Duodenal mucosa (tissue), 2 donors: ENCODE measurements around the gene CELF4.
"Not testable (repeated sequence)": the region's sequence is repeated elsewhere in the genome, so short reads cannot be mapped to it uniquely, and the experiment has no call there.

Experiments
- H3K27ac ChIP-seq: one replicate; pipeline ENCODE4 v1.7.0; 2013; ENCODE audit warnings: low read depth, low read length
- H3K27me3 ChIP-seq, 2 donors: one replicate each; pipeline ENCODE4 v1.7.0; 2013; ENCODE audit warnings: low read length in 2 of 2, control low read depth in 1 of 2; ENCODE audit not compliant: insufficient read depth in 2 of 2, control insufficient read depth in 1 of 2
- H3K36me3 ChIP-seq, 2 donors: one replicate each; pipeline ENCODE4 v1.7.0; 2013; ENCODE audit warnings: low read length in 2 of 2, control low read depth in 1 of 2; ENCODE audit not compliant: insufficient read depth in 2 of 2, control insufficient read depth in 1 of 2
- H3K4me1 ChIP-seq, 2 donors: one replicate each; pipeline ENCODE4 v1.7.0; 2013; ENCODE audit warnings: low read length in 2 of 2, control low read depth in 1 of 2; ENCODE audit not compliant: insufficient read depth in 2 of 2, control insufficient read depth in 1 of 2
- H3K4me3 ChIP-seq, 2 donors: one replicate each; pipeline ENCODE4 v1.7.0; 2013; ENCODE audit warnings: low read length in 2 of 2, low read depth in 1 of 2
- H3K9ac ChIP-seq, 2 donors: one replicate each; pipeline ENCODE4 v1.7.0; 2013; ENCODE audit warnings: low read length in 2 of 2, low read depth in 1 of 2
- H3K9me3 ChIP-seq, 2 donors: one replicate each; pipeline ENCODE4 v1.7.0; 2013; ENCODE audit warnings: low read length in 2 of 2, control low read depth in 1 of 2; ENCODE audit not compliant: control insufficient read depth in 1 of 2

CELF4 gene

DNA sequence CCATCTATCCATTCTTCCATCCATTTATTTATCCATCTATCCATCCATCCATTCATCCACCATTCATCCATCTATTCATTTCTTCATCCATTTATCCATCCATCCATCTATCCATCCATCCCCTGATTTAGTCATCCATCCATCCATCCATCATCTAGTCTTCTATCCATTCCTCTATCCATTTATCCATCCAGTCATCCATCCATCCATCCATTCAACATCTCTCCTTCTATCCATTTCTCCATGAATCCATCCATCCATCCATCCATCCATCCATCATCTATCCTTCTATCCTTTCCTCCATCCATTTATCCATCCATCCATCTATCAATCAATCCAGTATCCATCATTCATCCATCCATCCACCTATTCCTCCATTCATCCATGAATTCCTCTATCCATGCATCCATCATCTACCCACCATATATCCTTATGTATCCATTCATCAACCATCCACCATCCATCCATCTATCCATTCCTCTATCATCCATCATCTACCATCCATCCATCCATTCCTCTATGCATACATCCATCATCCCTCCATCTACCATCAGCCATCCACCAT, 185.0 kb downstream of the CELF4 start:
- Histone ChIP-seq H3K4me3 (no peak overlapping the region), H3K4me1 (no peaks in the 10 kb centered on the region), H3K9me3 (no peaks in the 10 kb centered on the region), H3K9ac (no peak overlapping the region), H3K27ac (no peak overlapping the region), H3K27me3 (peaks cover 0 to 9% of the 10 kb centered on the region in 2 donors), H3K36me3 (no peaks in the 10 kb centered on the region)

DNA sequence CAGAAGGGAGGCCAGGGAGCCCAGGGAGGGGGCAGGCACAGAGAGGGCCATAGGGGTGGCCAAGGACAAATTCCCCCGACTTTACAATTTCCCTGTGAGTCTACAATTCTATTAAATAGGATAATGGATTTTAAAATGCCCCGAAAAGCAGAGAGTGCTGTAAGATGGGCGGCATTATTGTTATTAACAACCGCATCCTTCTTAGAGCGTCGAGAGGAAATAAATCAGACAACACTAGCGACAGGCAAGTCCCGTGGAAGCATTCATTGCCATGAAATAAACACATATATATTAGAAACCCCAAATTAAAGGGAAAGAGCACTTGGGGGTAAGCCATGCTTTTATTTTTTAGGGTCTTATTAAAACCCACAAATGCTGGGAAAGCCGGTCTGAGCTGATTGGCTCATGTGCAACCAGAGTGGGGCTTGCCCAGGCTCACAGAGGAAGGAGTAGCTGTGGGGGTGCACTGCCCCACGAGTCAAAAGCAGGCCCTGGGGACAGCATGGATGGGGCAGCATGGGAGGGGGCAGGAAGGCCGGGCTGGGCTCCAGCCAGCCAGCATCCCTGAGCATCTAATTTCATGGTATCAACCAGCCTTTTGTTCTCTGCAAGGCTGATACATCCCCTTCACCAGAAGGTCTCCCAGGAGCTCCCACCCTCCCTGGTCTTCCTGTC, 187.1 kb downstream of the CELF4 start:
- H3K9ac ChIP-seq: no peak overlapping the region
- no peaks in the 10 kb centered on the region for H3K9me3 ChIP-seq
- peaks cover 0 to 8% of the 10 kb centered on the region in 2 donors for H3K27me3 ChIP-seq
- no peaks in the 10 kb centered on the region for H3K36me3 ChIP-seq
- H3K27ac ChIP-seq: no peak overlapping the region
- no peak overlapping the region for H3K4me3 ChIP-seq
- no peaks in the 10 kb centered on the region for H3K4me1 ChIP-seq

DNA sequence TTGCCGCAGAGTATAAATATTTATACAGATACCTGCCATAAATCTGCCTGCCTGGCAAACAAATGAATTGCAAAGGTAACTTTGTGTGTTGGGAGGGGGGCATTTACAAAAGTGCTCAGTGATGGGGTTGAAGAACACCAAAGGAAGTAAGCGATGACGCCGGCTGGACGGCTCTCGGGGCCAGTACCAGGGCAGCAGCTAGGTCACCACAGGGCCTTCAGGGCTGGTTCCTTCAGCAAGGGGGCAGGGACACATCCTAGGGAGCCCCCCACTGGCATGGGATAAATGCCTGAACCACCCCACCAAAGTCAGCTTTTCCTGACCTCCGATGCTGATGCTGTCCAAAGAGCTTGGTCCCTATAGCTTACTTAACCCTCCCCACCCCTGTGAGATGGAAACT, 190.4 kb downstream of the CELF4 start:
- Histone ChIP-seq H3K9me3 (no peaks in the 10 kb centered on the region), H3K4me3 (no peak overlapping the region), H3K4me1 (no peaks in the 10 kb centered on the region), H3K27me3 (peaks cover 0 to 8% of the 10 kb centered on the region in 2 donors), H3K9ac (no peak overlapping the region), H3K27ac (no peak overlapping the region), H3K36me3 (no peaks in the 10 kb centered on the region)

DNA sequence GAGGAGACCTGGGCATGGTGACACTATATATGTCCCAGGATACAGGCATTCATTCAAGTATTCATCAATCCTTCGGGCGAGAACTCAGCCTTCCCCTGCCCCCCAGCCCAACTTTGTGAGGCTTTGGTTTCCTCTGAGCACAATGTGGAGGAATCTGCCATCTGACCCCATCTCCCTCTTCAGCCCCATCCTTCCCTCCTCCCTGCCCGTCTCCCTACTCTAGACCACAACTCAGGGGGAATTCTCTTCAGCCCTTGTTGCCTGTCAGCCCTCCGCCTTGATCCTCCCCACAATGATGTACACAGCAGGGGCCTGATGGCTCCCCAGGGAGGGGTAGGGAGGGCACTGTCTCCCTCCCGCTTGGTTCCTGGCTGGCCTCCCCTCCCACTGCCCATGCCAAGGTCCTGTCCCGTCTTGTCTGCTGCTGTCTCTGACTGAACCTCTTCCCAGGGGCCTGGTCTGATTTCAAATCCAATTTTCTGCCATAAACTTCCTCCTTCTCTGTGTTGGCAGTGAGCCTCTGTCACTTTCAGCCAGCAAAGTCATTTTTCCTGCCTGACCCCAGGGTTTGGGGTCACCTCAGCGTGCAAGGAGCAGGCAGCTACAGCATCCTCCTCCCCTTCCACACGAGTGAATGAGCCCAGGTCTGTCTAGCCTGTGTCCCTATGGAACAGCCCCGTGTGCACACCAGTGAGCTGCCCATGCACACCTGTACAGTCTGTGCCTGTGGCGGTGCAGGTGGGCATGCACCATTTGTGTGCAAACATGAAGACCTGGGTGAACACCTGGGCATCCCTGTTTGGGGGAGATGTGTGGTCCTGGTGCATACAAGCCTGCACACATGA, 197.3 kb downstream of the CELF4 start:
- H3K9ac ChIP-seq: no peak overlapping the region
- no peaks in the 10 kb centered on the region for H3K4me1 ChIP-seq
- H3K4me3 ChIP-seq: no peak overlapping the region
- peaks cover 0 to 7% of the 10 kb centered on the region in 2 donors for H3K27me3 ChIP-seq
- no peaks in the 10 kb centered on the region for H3K36me3 ChIP-seq
- H3K9me3 ChIP-seq: no peaks in the 10 kb centered on the region
- no peak overlapping the region for H3K27ac ChIP-seq

DNA sequence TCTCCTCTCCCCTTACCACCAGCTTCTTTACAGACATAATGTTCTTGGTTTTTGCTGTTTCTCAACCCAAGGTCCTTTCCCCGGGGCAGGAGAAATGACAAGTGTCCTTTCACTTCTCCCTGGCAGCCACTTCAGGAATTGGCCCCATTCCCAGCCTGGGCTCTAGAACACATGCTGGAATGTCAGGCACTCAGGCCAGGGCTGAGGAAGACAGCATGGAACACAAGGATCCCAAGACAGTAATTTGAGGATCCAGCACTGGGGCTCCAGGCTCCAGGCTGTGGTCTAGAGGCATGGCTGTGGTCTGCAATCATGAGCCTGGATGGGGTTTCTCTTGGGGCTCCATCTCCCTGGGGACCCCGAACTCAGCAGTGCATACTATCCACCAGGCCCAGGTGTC, 201.4 kb downstream of the CELF4 start:
- no peak overlapping the region for H3K27ac ChIP-seq
- peaks cover 8 to 17% of the 10 kb centered on the region in 2 donors for H3K27me3 ChIP-seq

DNA sequence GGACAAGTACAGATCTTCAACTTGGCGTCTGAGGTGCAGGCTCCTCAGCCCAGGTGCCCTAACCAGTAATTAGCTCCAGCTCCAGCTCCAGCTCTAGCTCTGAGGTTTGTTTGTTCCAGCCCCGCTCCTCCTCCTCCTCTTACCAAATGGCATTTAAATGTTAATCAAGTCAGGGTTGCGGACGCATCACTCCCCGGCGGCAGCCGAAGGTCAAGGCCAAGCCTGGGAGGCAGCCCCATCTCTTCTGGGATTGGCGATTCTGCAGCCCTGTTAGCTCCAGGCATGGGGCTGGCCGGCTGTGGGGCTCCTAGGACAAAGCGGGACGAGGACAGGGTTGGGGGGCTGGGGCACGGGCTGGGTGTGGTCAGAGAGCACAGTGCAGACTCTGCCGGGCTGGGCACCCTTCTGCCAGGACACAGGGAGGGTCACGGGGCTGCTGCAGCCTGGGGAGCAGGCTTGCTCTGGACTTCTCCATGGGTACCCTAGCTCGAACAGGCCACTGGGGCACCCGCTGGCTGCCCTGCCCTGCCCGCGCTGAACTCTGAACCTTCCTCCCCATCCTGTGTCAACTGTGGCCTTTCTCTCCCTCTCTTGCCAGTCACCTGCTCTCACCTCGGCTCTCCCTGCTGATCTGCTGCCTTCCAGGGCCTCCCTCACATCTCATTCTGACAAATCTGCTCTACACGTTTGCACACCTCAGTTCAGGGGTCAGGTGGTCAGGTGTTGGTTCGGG, 203.3 kb downstream of the CELF4 start:
- Histone ChIP-seq H3K27me3 (peaks cover 8 to 17% of the 10 kb centered on the region in 2 donors), H3K9me3 (no peaks in the 10 kb centered on the region), H3K4me3 (no peak overlapping the region), H3K9ac (no peak overlapping the region), H3K27ac (no peak overlapping the region), H3K36me3 (no peaks in the 10 kb centered on the region), H3K4me1 (no peaks in the 10 kb centered on the region)

More for the DNA sequence above, 201.4 kb downstream of the CELF4 start:
- no peaks in the 10 kb centered on the region for H3K4me1 ChIP-seq
- no peaks in the 10 kb centered on the region for H3K36me3 ChIP-seq
- no peak overlapping the region for H3K4me3 ChIP-seq
- no peaks in the 10 kb centered on the region for H3K9me3 ChIP-seq
- H3K9ac ChIP-seq: no peak overlapping the region

DNA sequence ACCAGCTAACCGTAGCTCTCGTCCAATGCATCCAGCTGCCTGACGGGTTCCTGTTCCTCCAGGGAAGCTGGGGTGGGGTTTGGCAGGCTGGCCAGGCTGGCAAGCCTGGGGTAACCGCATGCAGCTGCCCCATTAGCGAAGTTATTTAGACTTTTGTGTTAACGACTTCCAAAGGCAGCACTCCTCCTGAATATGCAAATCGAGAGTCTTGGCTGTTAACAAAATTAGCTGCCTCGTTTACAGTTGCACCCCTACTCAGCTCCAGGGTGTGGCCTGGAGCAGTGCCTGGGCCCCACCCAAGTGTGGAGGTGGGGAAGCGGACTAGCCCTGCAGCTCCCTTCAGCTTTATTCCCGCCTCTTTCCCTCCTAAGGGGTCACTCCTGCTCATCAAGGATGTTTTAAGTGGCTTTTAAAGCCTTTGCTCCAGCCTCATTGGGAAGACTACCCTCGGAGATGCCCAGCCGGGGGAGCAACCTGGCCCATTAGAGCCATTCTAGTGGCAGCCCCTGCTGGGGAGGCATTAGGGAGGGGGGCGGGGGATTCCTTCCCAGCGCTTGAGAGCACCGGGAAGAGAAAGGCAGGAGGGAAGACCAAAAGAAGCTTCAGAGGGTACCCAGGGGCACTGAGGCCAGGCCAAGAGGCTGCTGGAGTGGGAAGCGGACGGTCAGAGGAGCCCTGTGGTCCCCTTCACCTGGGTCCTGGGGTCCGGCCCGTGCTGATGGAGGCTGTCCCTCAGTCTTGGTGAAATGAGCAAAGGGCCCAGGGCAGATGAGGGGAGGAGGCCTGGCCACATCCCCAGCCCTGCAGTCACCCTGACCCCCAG, 204.1 kb downstream of the CELF4 start:
- H3K4me3 ChIP-seq: no peak overlapping the region
- no peaks in the 10 kb centered on the region for H3K36me3 ChIP-seq
- no peaks in the 10 kb centered on the region for H3K4me1 ChIP-seq
- H3K27ac ChIP-seq: no peak overlapping the region
- peaks cover 8 to 15% of the 10 kb centered on the region in 2 donors for H3K27me3 ChIP-seq
- no peak overlapping the region for H3K9ac ChIP-seq
- H3K9me3 ChIP-seq: no peaks in the 10 kb centered on the region

DNA sequence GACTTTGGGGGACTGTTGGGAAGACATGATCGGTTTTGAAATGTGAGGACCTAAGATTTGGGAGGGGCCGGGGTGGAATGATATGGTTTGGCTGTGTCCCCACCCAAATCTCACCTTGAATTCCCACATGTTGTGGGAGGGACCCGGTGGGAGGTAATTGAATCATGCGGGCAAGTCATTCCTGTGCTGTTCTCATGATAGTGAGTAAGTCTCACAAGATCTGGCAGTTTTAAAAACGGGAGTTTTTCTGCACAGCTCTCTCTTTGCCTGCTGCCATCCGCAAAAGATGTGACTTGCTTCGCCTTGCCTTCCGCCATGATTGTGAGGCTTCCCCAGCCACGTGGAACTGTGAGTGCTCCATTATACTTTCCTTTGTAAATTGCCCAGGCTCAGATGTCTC, 207.5 kb downstream of the CELF4 start:
- not testable (repeated sequence) for H3K9ac ChIP-seq, H3K27ac ChIP-seq, H3K4me1 ChIP-seq, H3K9me3 ChIP-seq, H3K27me3 ChIP-seq, H3K36me3 ChIP-seq, H3K4me3 ChIP-seq

DNA sequence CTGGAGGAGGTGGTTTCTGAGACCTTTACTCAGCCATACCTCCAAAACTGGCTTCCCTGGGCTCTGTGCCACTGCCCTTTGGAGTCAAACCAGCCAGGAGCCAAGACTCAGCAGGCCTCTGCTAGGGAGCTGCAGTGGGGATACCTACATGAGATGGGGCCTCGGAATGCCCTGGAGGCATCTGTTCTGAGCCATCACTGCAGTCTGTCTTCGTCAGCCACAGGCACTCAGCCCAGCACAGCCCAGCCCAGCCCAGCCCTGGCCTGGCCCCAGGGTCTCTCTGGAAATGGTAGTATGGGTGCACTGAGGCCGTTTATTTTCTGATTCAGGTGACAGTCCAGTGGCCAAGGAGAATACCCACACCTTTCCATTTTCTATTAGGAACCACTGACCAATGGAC, 209.8 kb downstream of the CELF4 start:
- Histone ChIP-seq H3K9me3 (no peaks in the 10 kb centered on the region), H3K9ac (no peak overlapping the region), H3K4me3 (no peak overlapping the region), H3K27me3 (no peaks in the 10 kb centered on the region), H3K36me3 (no peaks in the 10 kb centered on the region), H3K4me1 (no peaks in the 10 kb centered on the region), H3K27ac (no peak overlapping the region)
